ENCODE measurements around the gene CDC34.
A peak's percentile ranks its signal among the peaks of the same experiment; 100 is the strongest.

CDC34 gene

GRCh38 chr19:488505-489417 lies 42.8 kb upstream of the CDC34 start:
- peak overlapping the region; percentile 93 for H3K4me3 ChIP-seq (ENCODE audit: control insufficient read depth, low read depth, low read length)
- no peak for TF ChIP-seq CTCF (IDR thresholded peaks at IDR 0.05; ENCODE audit: control insufficient read depth, insufficient read depth, low read depth, low read length, missing control alignments)
- DNase-seq (ENCODE audit: low read depth): peak; percentile 59

- DNase-seq (ENCODE audit: low read depth): no peak
- TF ChIP-seq CTCF (IDR thresholded peaks at IDR 0.05; ENCODE audit: control insufficient read depth, insufficient read depth, low read depth, low read length, missing control alignments): no peak
- peak overlapping the region; percentile 93 for H3K4me3 ChIP-seq (ENCODE audit: control insufficient read depth, low read depth, low read length)
Observed at GRCh38 chr19:489418-490196, 42.0 kb upstream of the CDC34 start.

- DNase-seq (ENCODE audit: low read depth): no peak
- no peak overlapping the region for H3K4me3 ChIP-seq (ENCODE audit: control insufficient read depth, low read depth, low read length)
- TF ChIP-seq CTCF (IDR thresholded peaks at IDR 0.05; ENCODE audit: control insufficient read depth, insufficient read depth, low read depth, low read length, missing control alignments): no peak
Observed at GRCh38 chr19:491146-491741, 40.3 kb upstream of the CDC34 start.

GRCh38 chr19:492091-492531 lies 39.4 kb upstream of the CDC34 start:
- TF ChIP-seq CTCF (IDR thresholded peaks at IDR 0.05; ENCODE audit: control insufficient read depth, insufficient read depth, low read depth, low read length, missing control alignments): no peak
- no peak for DNase-seq (ENCODE audit: low read depth)
- H3K4me3 ChIP-seq (ENCODE audit: control insufficient read depth, low read depth, low read length): no peak overlapping the region

GRCh38 chr19:493391-494170 lies 38.0 kb upstream of the CDC34 start:
- no peak for TF ChIP-seq CTCF (IDR thresholded peaks at IDR 0.05; ENCODE audit: control insufficient read depth, insufficient read depth, low read depth, low read length, missing control alignments)
- H3K4me3 ChIP-seq (ENCODE audit: control insufficient read depth, low read depth, low read length): no peak overlapping the region
- no peak for DNase-seq (ENCODE audit: low read depth)
